Osteocyte (in vitro differentiated cells): ENCODE results near the gene GIPC1. TPM values are rescaled to one million over a fixed set of nuclear protein-coding genes. Genes with fewer than 3 reads are reported as not detected.

Source experiments
- DNase-seq: peaks from one replicate; pipeline ENCODE4 v3.0.0; 2021; ENCODE audit warnings: mixed read lengths; ENCODE audit not compliant: unreplicated experiment; ENCODE audit errors: extremely low spot score
- H3K27ac Mint-ChIP-seq: one replicate; pipeline ENCODE4 v1.8.0; 2021; ENCODE audit warnings: mild to moderate bottlenecking, mixed read lengths; ENCODE audit not compliant: unreplicated experiment
- H3K27me3 Mint-ChIP-seq: one replicate; pipeline ENCODE4 v1.8.0; 2021; ENCODE audit warnings: mixed read lengths; ENCODE audit not compliant: unreplicated experiment
- H3K36me3 Mint-ChIP-seq: one replicate; pipeline ENCODE4 v1.8.0; 2021; ENCODE audit warnings: mixed read lengths; ENCODE audit not compliant: unreplicated experiment
- H3K4me1 Mint-ChIP-seq: one replicate; pipeline ENCODE4 v1.8.0; 2021; ENCODE audit warnings: mixed read lengths; ENCODE audit not compliant: unreplicated experiment
- H3K4me3 Mint-ChIP-seq: one replicate; pipeline ENCODE4 v1.8.0; 2021; ENCODE audit warnings: mild to moderate bottlenecking, moderate library complexity, mixed read lengths; ENCODE audit not compliant: unreplicated experiment
- H3K9me3 Mint-ChIP-seq: one replicate; pipeline ENCODE4 v1.8.0; 2021; ENCODE audit warnings: mixed read lengths; ENCODE audit not compliant: unreplicated experiment
- total RNA-seq: library from RNA; stranded (reverse); gene quantifications from 2 replicates; pipeline ENCODE4 v1.2.1, GENCODE V29; 2021
- TF ChIP-seq, protein P1 (sequence below): fragments of 200-600 bp; sonication (generic); IDR thresholded peaks from 2 replicates; pipeline ENCODE4 v1.5.0; 2021; ENCODE audit warnings: antibody characterized with exemption, mild to moderate bottlenecking, moderate library complexity

GIPC1 gene
- total RNA-seq, 1 donor from 2014 or later: 89.0 TPM

DNA sequence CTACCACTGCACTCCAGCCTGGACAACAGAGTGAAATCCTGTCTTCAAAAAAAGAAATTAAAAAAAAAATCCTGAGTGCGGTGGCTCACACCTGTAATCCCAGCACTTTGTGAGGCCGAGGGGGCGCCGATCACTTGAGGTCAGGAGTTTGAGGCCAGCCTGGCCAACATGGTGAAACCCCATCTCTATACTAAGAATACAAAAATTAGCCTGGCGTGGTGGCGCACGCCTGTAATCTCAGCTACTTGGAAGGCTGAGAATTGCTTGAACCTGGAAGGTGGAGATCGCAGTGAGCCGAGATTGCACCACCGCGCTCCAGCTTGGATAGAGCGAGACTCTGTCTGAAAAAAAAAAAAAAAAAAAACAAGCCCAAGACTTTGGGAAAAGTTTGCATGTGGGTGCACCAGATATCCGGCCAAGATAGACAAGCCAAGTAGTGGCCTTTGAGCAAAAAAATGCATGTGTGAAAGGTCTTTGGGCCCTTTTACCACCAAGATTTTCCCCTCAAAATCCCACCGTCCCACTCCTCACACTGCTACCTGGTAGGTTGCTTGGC is 16.6 kb upstream of the GIPC1 start:
- H3K9me3 Mint-ChIP-seq: no peaks in the 10 kb centered on the region
- H3K36me3 Mint-ChIP-seq: peaks cover 24% of the 10 kb centered on the region
- H3K4me1 Mint-ChIP-seq: peaks cover 50% of the 10 kb centered on the region
- no peak overlapping the region for H3K4me3 Mint-ChIP-seq
- TF ChIP-seq, protein P1, sequence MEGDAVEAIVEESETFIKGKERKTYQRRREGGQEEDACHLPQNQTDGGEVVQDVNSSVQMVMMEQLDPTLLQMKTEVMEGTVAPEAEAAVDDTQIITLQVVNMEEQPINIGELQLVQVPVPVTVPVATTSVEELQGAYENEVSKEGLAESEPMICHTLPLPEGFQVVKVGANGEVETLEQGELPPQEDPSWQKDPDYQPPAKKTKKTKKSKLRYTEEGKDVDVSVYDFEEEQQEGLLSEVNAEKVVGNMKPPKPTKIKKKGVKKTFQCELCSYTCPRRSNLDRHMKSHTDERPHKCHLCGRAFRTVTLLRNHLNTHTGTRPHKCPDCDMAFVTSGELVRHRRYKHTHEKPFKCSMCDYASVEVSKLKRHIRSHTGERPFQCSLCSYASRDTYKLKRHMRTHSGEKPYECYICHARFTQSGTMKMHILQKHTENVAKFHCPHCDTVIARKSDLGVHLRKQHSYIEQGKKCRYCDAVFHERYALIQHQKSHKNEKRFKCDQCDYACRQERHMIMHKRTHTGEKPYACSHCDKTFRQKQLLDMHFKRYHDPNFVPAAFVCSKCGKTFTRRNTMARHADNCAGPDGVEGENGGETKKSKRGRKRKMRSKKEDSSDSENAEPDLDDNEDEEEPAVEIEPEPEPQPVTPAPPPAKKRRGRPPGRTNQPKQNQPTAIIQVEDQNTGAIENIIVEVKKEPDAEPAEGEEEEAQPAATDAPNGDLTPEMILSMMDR: no peak
- no peaks in the 10 kb centered on the region for H3K27me3 Mint-ChIP-seq
- peak overlapping the region; percentile 34 for H3K27ac Mint-ChIP-seq
- no peak for DNase-seq

DNA sequence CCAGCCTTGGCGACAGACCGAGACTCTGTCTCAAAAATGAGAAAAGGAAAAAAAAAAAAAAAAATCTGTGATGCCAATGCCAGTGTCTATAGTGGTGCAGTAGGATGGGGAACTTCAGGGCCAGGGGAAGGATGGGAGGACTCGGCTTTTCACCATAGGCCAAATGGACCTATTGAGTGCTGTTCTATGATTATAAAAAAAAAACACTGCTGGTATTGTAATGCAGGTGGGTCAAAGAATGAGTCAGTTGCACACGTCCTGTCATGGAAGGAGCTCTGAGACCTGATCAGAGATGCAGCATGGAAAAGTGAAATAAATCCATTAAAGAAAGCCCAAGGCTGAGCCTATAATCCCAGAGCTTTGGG is 15.3 kb upstream of the GIPC1 start:
- no peaks in the 10 kb centered on the region for H3K27me3 Mint-ChIP-seq
- TF ChIP-seq, protein P1: no peak
- peak overlapping the region; percentile 96 for H3K27ac Mint-ChIP-seq
- no peaks in the 10 kb centered on the region for H3K9me3 Mint-ChIP-seq
- H3K4me3 Mint-ChIP-seq: peak overlapping the region; percentile 46
- peaks cover 18% of the 10 kb centered on the region for H3K36me3 Mint-ChIP-seq
- peaks cover 50% of the 10 kb centered on the region for H3K4me1 Mint-ChIP-seq
- DNase-seq: no peak

DNA sequence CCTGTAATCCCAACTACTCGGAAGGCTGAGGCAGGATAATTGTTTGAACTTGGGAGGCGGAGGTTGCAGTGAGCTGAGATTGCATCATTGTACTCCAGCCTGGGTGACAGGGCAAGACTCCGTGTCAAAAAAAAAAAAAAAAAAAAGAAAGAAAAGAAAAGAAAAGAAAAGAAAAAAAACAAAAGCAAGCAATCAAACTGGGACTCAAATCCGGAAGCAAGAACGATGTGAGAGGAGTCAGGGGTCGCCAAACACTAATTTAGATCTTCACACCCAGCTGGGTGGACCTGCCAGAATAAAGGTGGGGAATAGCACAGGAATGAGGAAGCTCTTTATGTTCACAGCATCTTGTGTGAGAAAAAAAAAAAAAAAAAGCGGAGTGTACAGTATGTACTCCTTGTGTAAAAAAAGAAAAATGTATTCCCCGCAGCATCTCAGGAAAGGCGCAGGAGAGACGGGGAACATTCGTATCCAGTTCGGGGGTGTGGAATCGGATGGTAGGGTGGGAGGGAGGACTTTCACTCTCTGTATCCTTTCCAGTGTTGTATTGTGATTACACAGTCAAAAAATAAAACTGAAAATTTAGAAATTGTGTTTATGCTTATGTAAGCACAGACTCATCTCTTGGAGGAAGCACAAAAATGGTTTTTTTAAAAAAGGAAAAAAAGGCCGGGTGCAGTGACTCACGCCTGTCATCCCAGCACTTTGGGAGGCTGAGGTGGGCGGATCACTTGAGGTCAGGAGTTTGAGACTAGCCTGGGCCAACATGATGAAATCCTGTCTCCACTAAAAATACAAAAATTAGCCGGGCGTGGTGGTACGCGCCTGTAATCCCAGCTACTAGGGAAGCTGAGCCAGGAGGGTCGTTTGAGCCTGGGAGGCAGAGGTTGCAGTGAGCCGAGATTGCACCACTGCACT is 14.6 kb upstream of the GIPC1 start:
- H3K27ac Mint-ChIP-seq: peak overlapping the region; percentile 96
- H3K4me1 Mint-ChIP-seq: peaks cover 50% of the 10 kb centered on the region
- peaks cover 12% of the 10 kb centered on the region for H3K36me3 Mint-ChIP-seq
- no peaks in the 10 kb centered on the region for H3K9me3 Mint-ChIP-seq
- TF ChIP-seq, protein P1: no peak
- H3K27me3 Mint-ChIP-seq: no peaks in the 10 kb centered on the region
- peak overlapping the region; percentile 46 for H3K4me3 Mint-ChIP-seq
- DNase-seq: no peak

DNA sequence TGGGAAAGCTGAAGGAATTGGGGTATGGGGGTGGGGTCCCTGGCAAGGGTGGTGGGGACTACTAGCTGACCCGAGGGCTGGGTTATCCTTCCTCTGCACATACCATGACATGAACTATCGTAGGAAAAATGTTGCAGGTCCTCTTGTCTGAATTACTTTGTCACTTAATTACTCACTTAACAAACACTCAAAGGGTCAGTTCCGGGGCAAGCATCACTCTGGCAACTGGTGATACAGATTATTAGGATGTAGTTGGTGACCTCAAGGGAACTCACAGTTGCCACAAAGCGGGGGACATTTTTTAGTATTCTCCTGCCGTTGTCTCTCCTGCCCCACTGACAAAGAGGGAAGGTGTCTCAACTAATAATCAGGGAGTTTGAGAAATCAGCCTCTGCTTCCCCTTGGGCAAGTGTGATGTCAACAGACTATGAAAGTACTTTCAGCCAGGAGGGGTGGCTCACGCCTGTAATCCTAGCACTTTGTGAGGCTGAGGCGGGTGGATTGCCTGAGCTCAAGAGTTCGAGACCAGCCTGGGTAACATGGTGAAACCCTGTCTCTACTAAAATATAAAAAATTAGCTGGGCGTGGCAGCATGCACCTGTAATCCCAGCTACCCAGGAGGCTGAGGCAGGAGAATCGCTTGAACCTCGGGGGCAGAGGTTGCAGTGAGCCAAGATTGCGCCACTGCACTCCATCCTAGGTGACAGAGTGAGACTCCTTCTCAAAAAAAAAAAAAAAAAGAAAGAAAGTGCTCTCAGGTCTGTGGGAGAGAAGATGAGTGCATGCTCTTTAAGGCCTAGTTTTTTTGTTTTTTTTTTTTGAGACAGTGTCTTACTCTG is 12.0 kb upstream of the GIPC1 start:
- Mint-ChIP-seq H3K9me3 (no peaks in the 10 kb centered on the region), H3K4me1 (peaks cover 47% of the 10 kb centered on the region), H3K4me3 (no peak overlapping the region), H3K27ac (peak overlapping the region; percentile 95), H3K27me3 (no peaks in the 10 kb centered on the region), H3K36me3 (no peaks in the 10 kb centered on the region)
- no peak for DNase-seq
- TF ChIP-seq, protein P1: no peak
